Neural progenitor cell (in vitro differentiated cells): ENCODE results near the gene MYO18B. TPM values are rescaled to one million over a fixed set of nuclear protein-coding genes. Genes with fewer than 3 reads are reported as not detected.

Source experiments
- DNase-seq: peaks from one replicate; pipeline ENCODE4 v3.0.0-alpha.2; 2016; ENCODE audit warnings: low spot score
- H2AFZ ChIP-seq: fragments of 200-600 bp; sonication (generic); replicated peaks from 2 replicates; pipeline ENCODE4 v1.6.1; 2016; ENCODE audit warnings: antibody characterized with exemption
- H3F3A ChIP-seq: fragments of 200-600 bp; sonication (generic); 2 replicates; pipeline ENCODE4 v1.6.1; 2016; ENCODE audit warnings: antibody characterized with exemption, low read depth
- H3K27ac ChIP-seq: fragments of 200-600 bp; sonication (generic); 2 replicates; pipeline ENCODE4 v1.5.1; 2016; ENCODE audit warnings: mild to moderate bottlenecking
- H3K27me3 ChIP-seq: fragments of 200-600 bp; sonication (generic); 2 replicates; pipeline ENCODE4 v1.6.1; 2016; ENCODE audit warnings: mild to moderate bottlenecking, moderate library complexity
- H3K36me3 ChIP-seq: fragments of 200-600 bp; sonication (generic); 2 replicates; pipeline ENCODE4 v1.5.1; 2016
- H3K4me1 ChIP-seq: fragments of 200-600 bp; sonication (generic); 2 replicates; pipeline ENCODE4 v1.6.1; 2016; ENCODE audit warnings: mixed run types
- H3K4me2 ChIP-seq: fragments of 200-600 bp; sonication (generic); 2 replicates; pipeline ENCODE4 v1.6.1; 2016
- H3K4me3 ChIP-seq: fragments of 200-600 bp; sonication (generic); 2 replicates; pipeline ENCODE4 v1.5.1; 2016
- H3K79me2 ChIP-seq: fragments of 200-600 bp; sonication (generic); 2 replicates; pipeline ENCODE4 v1.6.1; 2016; ENCODE audit warnings: low read depth
- H3K9ac ChIP-seq: fragments of 200-600 bp; sonication (generic); 2 replicates; pipeline ENCODE4 v1.6.1; 2016
- H3K9me3 ChIP-seq: fragments of 200-600 bp; sonication (generic); 2 replicates; pipeline ENCODE4 v1.5.1; 2016; ENCODE audit warnings: low read depth
- H4K20me1 ChIP-seq: fragments of 200-600 bp; sonication (generic); 2 replicates; pipeline ENCODE4 v1.6.1; 2016; ENCODE audit warnings: low read depth
- H3K27ac Mint-ChIP-seq: 3 replicates; pipeline ENCODE4 v1.8.0; 2021; ENCODE audit warnings: mixed read lengths
- H3K27me3 Mint-ChIP-seq: 2 replicates; pipeline ENCODE4 v1.8.0; 2022; ENCODE audit warnings: low read depth, mild to moderate bottlenecking, inconsistent platforms, moderate library complexity, mixed read lengths; ENCODE audit not compliant: insufficient read depth
- H3K36me3 Mint-ChIP-seq: 3 replicates; pipeline ENCODE4 v1.8.0; 2021; ENCODE audit warnings: mixed read lengths
- H3K4me1 Mint-ChIP-seq: 3 replicates; pipeline ENCODE4 v1.8.0; 2021; ENCODE audit warnings: mixed read lengths
- H3K4me3 Mint-ChIP-seq: 3 replicates; pipeline ENCODE4 v1.8.0; 2021; ENCODE audit warnings: mild to moderate bottlenecking, moderate library complexity, mixed read lengths
- H3K9me3 Mint-ChIP-seq: 3 replicates; pipeline ENCODE4 v1.8.0; 2020; ENCODE audit warnings: mixed read lengths
- EZH2 ChIP-seq: fragments of 200-600 bp; sonication (generic); IDR thresholded peaks from 2 replicates; pipeline ENCODE4 v1.6.1; 2017; ENCODE audit warnings: antibody characterized with exemption, mild to moderate bottlenecking, moderate library complexity
- EZH2phosphoT487 ChIP-seq: fragments of 200-600 bp; sonication (generic); IDR thresholded peaks from 2 replicates; pipeline ENCODE4 v1.6.1; 2017; ENCODE audit warnings: antibody characterized with exemption
- total RNA-seq: library from RNA; depleted of rRNA; stranded (reverse); fragments of >200 nt; gene quantifications from 2 replicates; pipeline ENCODE4 v1.2.3, GENCODE V29; 2015; ENCODE audit warnings: low replicate concordance
- TF ChIP-seq, protein P1 (sequence below): fragments of 200-600 bp; sonication (generic); IDR thresholded peaks from 2 replicates; pipeline ENCODE4 v1.5.1; 2017; ENCODE audit warnings: antibody characterized with exemption, mild to moderate bottlenecking

The MYO18B gene
- total RNA-seq, 1 donor from 2014 or later: not detected

DNA sequence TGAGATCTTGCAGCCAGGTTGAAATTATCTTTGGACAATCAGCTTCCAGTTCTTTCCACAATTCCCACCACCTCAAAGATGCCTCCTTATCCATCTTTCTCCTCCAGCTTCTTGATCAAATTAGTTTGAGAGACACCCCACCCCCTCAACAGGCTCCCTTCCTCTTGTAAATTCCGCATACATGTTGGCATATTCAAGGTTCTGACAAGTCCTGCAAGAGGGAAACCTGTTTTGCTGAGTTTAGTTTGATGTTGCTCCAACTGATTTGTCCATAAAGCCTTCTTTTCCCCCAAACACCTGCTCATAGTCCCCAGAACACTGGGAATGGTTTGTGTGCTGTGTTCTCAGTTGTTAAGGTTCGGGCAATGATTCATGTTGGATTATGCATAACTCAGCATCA is 73.6 kb downstream of the MYO18B start:
- H2AFZ ChIP-seq: no peak overlapping the region
- H3K4me3 Mint-ChIP-seq: no peak overlapping the region
- no peaks in the 10 kb centered on the region for H3K79me2 ChIP-seq
- no peak for DNase-seq
- H3K4me1 Mint-ChIP-seq: peaks cover 9% of the 10 kb centered on the region
- H3K27me3 ChIP-seq: peaks cover 21% of the 10 kb centered on the region
- peaks cover 2% of the 10 kb centered on the region for H3K9me3 Mint-ChIP-seq
- H3K36me3 ChIP-seq: no peaks in the 10 kb centered on the region
- H3K27me3 Mint-ChIP-seq: peaks cover 28% of the 10 kb centered on the region
- no peak overlapping the region for H3K27ac ChIP-seq
- no peaks in the 10 kb centered on the region for H4K20me1 ChIP-seq
- TF ChIP-seq EZH2phosphoT487 (no peak), EZH2 (no peak)
- TF ChIP-seq, protein P1, sequence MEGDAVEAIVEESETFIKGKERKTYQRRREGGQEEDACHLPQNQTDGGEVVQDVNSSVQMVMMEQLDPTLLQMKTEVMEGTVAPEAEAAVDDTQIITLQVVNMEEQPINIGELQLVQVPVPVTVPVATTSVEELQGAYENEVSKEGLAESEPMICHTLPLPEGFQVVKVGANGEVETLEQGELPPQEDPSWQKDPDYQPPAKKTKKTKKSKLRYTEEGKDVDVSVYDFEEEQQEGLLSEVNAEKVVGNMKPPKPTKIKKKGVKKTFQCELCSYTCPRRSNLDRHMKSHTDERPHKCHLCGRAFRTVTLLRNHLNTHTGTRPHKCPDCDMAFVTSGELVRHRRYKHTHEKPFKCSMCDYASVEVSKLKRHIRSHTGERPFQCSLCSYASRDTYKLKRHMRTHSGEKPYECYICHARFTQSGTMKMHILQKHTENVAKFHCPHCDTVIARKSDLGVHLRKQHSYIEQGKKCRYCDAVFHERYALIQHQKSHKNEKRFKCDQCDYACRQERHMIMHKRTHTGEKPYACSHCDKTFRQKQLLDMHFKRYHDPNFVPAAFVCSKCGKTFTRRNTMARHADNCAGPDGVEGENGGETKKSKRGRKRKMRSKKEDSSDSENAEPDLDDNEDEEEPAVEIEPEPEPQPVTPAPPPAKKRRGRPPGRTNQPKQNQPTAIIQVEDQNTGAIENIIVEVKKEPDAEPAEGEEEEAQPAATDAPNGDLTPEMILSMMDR: no peak
- no peaks in the 10 kb centered on the region for H3F3A ChIP-seq
- H3K4me1 ChIP-seq: no peaks in the 10 kb centered on the region
- no peak overlapping the region for H3K27ac Mint-ChIP-seq
- H3K4me3 ChIP-seq: no peak overlapping the region
- H3K36me3 Mint-ChIP-seq: no peaks in the 10 kb centered on the region
- no peak overlapping the region for H3K4me2 ChIP-seq
- no peaks in the 10 kb centered on the region for H3K9me3 ChIP-seq
- no peak overlapping the region for H3K9ac ChIP-seq

DNA sequence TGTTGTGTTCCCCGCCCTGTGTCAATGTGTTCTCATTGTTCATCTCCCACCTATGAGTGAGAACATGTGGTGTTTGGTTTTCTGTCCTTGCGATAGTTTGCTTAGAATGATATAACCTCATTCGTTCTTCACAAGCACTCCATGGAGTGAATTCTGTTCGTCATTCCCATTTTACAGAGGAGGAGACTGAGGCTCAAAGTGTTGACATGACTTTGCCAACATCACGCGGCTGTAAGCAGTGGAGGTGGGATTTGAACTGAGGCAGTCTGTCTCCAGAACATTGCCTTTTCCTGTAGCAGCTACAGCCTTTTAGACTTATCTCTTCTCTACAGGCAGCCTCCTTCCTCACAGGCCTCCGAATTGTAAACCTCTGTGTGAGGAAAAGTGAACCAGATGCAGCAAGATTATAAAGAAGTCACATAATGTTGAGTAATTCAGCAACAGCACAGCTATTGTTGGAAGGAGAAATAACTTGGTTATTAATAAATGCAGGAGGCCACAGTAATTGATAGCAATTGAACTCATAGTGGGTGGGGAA is 74.6 kb downstream of the MYO18B start:
- no peaks in the 10 kb centered on the region for H3K79me2 ChIP-seq
- H3K9me3 ChIP-seq: no peaks in the 10 kb centered on the region
- H3K4me1 Mint-ChIP-seq: peaks cover 9% of the 10 kb centered on the region
- H4K20me1 ChIP-seq: no peaks in the 10 kb centered on the region
- TF ChIP-seq, protein P1: no peak
- TF ChIP-seq EZH2: no peak
- no peak for TF ChIP-seq EZH2phosphoT487
- H2AFZ ChIP-seq: no peak overlapping the region
- no peaks in the 10 kb centered on the region for H3K36me3 Mint-ChIP-seq
- H3K4me1 ChIP-seq: no peaks in the 10 kb centered on the region
- no peaks in the 10 kb centered on the region for H3F3A ChIP-seq
- DNase-seq: no peak
- no peak overlapping the region for H3K4me3 ChIP-seq
- no peak overlapping the region for H3K27ac Mint-ChIP-seq
- H3K9me3 Mint-ChIP-seq: peaks cover 2% of the 10 kb centered on the region
- no peak overlapping the region for H3K4me2 ChIP-seq
- H3K36me3 ChIP-seq: no peaks in the 10 kb centered on the region
- peaks cover 25% of the 10 kb centered on the region for H3K27me3 Mint-ChIP-seq
- H3K27ac ChIP-seq: no peak overlapping the region
- H3K27me3 ChIP-seq: peaks cover 21% of the 10 kb centered on the region
- H3K9ac ChIP-seq: no peak overlapping the region
- no peak overlapping the region for H3K4me3 Mint-ChIP-seq

DNA sequence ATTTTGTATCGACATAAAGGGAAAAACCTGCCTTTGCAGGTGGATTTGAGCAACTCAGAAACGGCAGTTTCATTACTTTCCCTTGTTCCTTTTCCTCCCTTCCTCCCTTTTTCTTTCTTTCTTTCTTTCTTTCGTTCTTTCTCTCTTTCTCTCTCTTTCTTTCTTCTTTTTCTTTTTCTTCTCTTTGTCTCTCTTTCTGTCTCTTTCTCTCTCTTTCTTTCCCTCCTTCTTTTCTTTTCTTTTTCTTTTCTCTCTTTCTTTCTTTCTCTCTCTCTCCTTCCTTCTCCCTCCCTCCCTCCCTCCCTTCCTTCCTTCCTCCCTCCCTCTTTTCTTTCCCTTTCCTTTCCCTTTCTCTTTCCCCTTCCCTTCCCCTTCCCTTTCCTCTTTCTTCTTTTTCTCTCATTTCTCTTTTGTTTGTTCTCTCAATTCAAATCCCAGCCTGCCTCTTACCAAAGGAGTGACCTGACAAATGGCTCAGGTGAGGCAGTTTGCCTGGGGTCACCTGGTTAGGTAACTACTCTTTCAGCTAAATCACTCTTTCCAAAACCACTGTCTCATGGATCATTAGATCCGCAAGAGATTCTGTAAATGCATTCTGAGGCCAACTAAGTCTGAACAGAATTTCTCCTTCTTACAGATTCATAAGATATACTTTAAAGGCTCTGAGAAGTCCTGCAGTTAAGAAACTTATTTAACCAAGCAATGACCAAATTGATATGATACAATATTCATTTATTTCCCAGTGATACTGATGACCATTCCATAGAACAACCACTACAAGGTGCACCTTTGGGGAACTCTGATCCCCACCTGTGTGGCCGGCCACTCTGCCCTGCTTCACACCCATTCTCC is 75.3 kb downstream of the MYO18B start:
- peaks cover 23% of the 10 kb centered on the region for H3K27me3 Mint-ChIP-seq
- H3K36me3 Mint-ChIP-seq: no peaks in the 10 kb centered on the region

More for the DNA sequence above, 75.3 kb downstream of the MYO18B start:
- Histone ChIP-seq H3K27ac (no peak overlapping the region), H3K4me3 (no peak overlapping the region), H3F3A (no peaks in the 10 kb centered on the region), H3K36me3 (no peaks in the 10 kb centered on the region), H2AFZ (no peak overlapping the region), H3K79me2 (no peaks in the 10 kb centered on the region), H3K9ac (no peak overlapping the region), H3K27me3 (peaks cover 21% of the 10 kb centered on the region), H4K20me1 (no peaks in the 10 kb centered on the region), H3K4me2 (no peak overlapping the region), H3K4me1 (no peaks in the 10 kb centered on the region), H3K9me3 (peaks cover 3% of the 10 kb centered on the region)
- no peak for DNase-seq
- H3K4me1 Mint-ChIP-seq: peaks cover 9% of the 10 kb centered on the region
- no peak overlapping the region for H3K4me3 Mint-ChIP-seq
- H3K27ac Mint-ChIP-seq: no peak overlapping the region
- no peak for TF ChIP-seq EZH2
- TF ChIP-seq, protein P1: no peak
- TF ChIP-seq EZH2phosphoT487: no peak
- peaks cover 7% of the 10 kb centered on the region for H3K9me3 Mint-ChIP-seq
